Panc1 (cell line): ENCODE measurements around the gene TMEM256. TPM values are rescaled to one million over a fixed set of nuclear protein-coding genes. Genes with fewer than 3 reads are reported as not detected.

Source experiments
- ATAC-seq: fragments of 200-7000 bp; cut with Tn5 transposase; 2 replicates; pipeline ENCODE4 v1.9.1; 2020; ENCODE audit warnings: mild to moderate bottlenecking, moderate library complexity
- BruUV-seq: library from RNA; stranded (reverse); fragments of 400-500 nt; replicated peaks from 2 replicates; lab custom pipeline; 2021; lab: Mats Ljungman, UMichigan
- CTCF ChIA-PET: fragments of 300-600 bp; sonication (Branson Sonifier 250); formaldehyde crosslinking; loops from one replicate; lab custom pipeline; 2022; ENCODE audit warnings: antibody characterized with exemption; lab: Charles Lee
- POLR2A ChIA-PET: fragments of 300-600 bp; sonication (Branson Sonifier 250); formaldehyde crosslinking; loops from one replicate; lab custom pipeline; 2022; ENCODE audit warnings: antibody characterized with exemption; lab: Charles Lee
- DNase-seq: peaks from one replicate; pipeline ENCODE4 v3.0.0-alpha.2; 2010; ENCODE audit warnings: low read depth, low spot score
- H3K27ac ChIP-seq: 2 replicates; pipeline ENCODE4 v1.5.1; 2011; ENCODE audit warnings: mild to moderate bottlenecking, low read length, inconsistent platforms
- H3K27me3 ChIP-seq: fragments of 200-500 bp; sonication (Bioruptor generic); 2 replicates; pipeline ENCODE4 v1.6.0; 2014; ENCODE audit warnings: low read length, inconsistent platforms; ENCODE audit not compliant: control insufficient read depth, insufficient read depth
- H3K36me3 ChIP-seq: fragments of 200-500 bp; sonication (Bioruptor generic); 2 replicates; pipeline ENCODE4 v1.5.1; 2014; ENCODE audit warnings: inconsistent platforms, mild to moderate bottlenecking, low read length, moderate library complexity; ENCODE audit not compliant: control insufficient read depth, insufficient read depth
- H3K4me1 ChIP-seq: 2 replicates; pipeline ENCODE4 v1.5.1; 2011; ENCODE audit warnings: inconsistent platforms, mild to moderate bottlenecking, low read length, moderate library complexity; ENCODE audit not compliant: control insufficient read depth, insufficient read depth
- H3K4me3 ChIP-seq, 2 experiments: 2 replicates each; pipeline ENCODE4 v1.5.1; 2011 to 2012; ENCODE audit warnings: low read depth in 2 of 2, low read length in 2 of 2, mild to moderate bottlenecking in 2 of 2, inconsistent platforms in 1 of 2, moderate library complexity in 1 of 2
- H3K9me3 ChIP-seq: fragments of 200-500 bp; sonication (Bioruptor generic); 2 replicates; pipeline ENCODE4 v1.5.1; 2014; ENCODE audit warnings: low read depth, mild to moderate bottlenecking, inconsistent platforms, low read length, moderate library complexity; ENCODE audit not compliant: control insufficient read depth, insufficient read depth
- POLR2AphosphoS5 ChIP-seq: IDR thresholded peaks from 2 replicates; pipeline ENCODE4 v1.6.1; 2012; ENCODE audit warnings: mild to moderate bottlenecking, low read depth, low read length, moderate library complexity
- REST ChIP-seq, 2 experiments: IDR thresholded peaks; 2 replicates each; pipeline ENCODE4 v1.6.1; 2011 to 2012; ENCODE audit warnings: low read depth in 2 of 2, control low read depth in 1 of 2, low read length in 1 of 2, mild to moderate bottlenecking in 1 of 2, moderate library complexity in 1 of 2; ENCODE audit not compliant: insufficient read depth in 1 of 2
- SIN3A ChIP-seq: IDR thresholded peaks from 2 replicates; pipeline ENCODE4 v1.6.1; 2012; ENCODE audit warnings: low read depth, mild to moderate bottlenecking, low read length, moderate library complexity, borderline replicate concordance; ENCODE audit not compliant: insufficient read depth
- TCF7L2 ChIP-seq: IDR thresholded peaks from 2 replicates; pipeline ENCODE4 v1.6.1; 2011; ENCODE audit warnings: mild to moderate bottlenecking, low read depth, low read length, inconsistent platforms
- in situ Hi-C: cut with HindIII; loops from 2 replicates; pipeline ENCODE4 v1.10.0; 2016; ENCODE audit warnings: low sequenced_read_pairs, low pct_unique_long_range_greater_than_20kb
- intact Hi-C: fragments of 100-400 bp; cut with micrococcal nuclease; formaldehyde crosslinking; loops from one replicate; pipeline ENCODE4 v1.10.0; 2022; ENCODE audit not compliant: unreplicated experiment
- total RNA-seq: library from RNA; stranded (reverse); gene quantifications from one replicate; pipeline ENCODE4 v1.2.1, GENCODE V29; 2021; ENCODE audit not compliant: unreplicated experiment
- TF ChIP-seq, protein P1 (sequence below): fragments of 450-650 bp; IDR thresholded peaks from 2 replicates; pipeline ENCODE4 v1.5.1; 2017; ENCODE audit warnings: mild to moderate bottlenecking

The TMEM256 gene
- total RNA-seq, 1 experiment from 2014 or later, result 35.8 TPM

GRCh38 chr17:7431231-7431630 lies 27.3 kb upstream of the TMEM256 start:
- ATAC-seq (no peak), DNase-seq (no peak)
- H3K4me1 ChIP-seq, result no peaks in the 10 kb centered on the region
- H3K9me3 ChIP-seq, result no peaks in the 10 kb centered on the region
- H3K27ac ChIP-seq, result no peak overlapping the region
- in situ Hi-C loops, result no loop called here
- BruUV-seq, result no TSS peak
- POLR2A ChIA-PET, result no interaction called here
- no peaks in the 10 kb centered on the region for H3K36me3 ChIP-seq
- H3K27me3 ChIP-seq, result no peaks in the 10 kb centered on the region
- intact Hi-C loops, result loop anchor here (10.0 kb wide), 1 partner anchor 76 kb away; the partner anchor contains the start of genes KCTD11 and TMEM95
- TF ChIP-seq POLR2AphosphoS5 (no peak), TCF7L2 (no peak), REST (IDR thresholded peaks at IDR 0.05; ENCODE audit: insufficient read depth in 1 of 2, low read depth in 2 of 2, low read length in 1 of 2) (no peak), SIN3A (no peak)
- TF ChIP-seq, protein P1, sequence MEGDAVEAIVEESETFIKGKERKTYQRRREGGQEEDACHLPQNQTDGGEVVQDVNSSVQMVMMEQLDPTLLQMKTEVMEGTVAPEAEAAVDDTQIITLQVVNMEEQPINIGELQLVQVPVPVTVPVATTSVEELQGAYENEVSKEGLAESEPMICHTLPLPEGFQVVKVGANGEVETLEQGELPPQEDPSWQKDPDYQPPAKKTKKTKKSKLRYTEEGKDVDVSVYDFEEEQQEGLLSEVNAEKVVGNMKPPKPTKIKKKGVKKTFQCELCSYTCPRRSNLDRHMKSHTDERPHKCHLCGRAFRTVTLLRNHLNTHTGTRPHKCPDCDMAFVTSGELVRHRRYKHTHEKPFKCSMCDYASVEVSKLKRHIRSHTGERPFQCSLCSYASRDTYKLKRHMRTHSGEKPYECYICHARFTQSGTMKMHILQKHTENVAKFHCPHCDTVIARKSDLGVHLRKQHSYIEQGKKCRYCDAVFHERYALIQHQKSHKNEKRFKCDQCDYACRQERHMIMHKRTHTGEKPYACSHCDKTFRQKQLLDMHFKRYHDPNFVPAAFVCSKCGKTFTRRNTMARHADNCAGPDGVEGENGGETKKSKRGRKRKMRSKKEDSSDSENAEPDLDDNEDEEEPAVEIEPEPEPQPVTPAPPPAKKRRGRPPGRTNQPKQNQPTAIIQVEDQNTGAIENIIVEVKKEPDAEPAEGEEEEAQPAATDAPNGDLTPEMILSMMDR, result no peak
- CTCF ChIA-PET, result interaction anchor here (0.7 kb wide), 1 partner anchor 14 kb away, joined by 3 read pairs; no protein-coding TSS in a partner anchor
- no peak overlapping the region for H3K4me3 ChIP-seq

GRCh38 chr17:7429722-7430121 lies 25.8 kb upstream of the TMEM256 start:
- Histone ChIP-seq H3K9me3 (no peaks in the 10 kb centered on the region), H3K27me3 (no peaks in the 10 kb centered on the region), H3K4me1 (no peaks in the 10 kb centered on the region), H3K27ac (no peak overlapping the region), H3K36me3 (no peaks in the 10 kb centered on the region), H3K4me3 (no peak overlapping the region)
- in situ Hi-C loops, result no loop called here
- no peak for TF ChIP-seq REST (IDR thresholded peaks at IDR 0.05; ENCODE audit: insufficient read depth in 1 of 2, low read depth in 2 of 2, low read length in 1 of 2)
- no peak for TF ChIP-seq POLR2AphosphoS5
- no peak for TF ChIP-seq TCF7L2
- no peak for TF ChIP-seq SIN3A
- TF ChIP-seq, protein P1, result no peak
- ChIA-PET CTCF (no interaction called here), POLR2A (no interaction called here)
- DNase-seq, result no peak
- ATAC-seq, result no peak
- BruUV-seq, result no TSS peak
- intact Hi-C loops, result loop anchor here (10.0 kb wide), 1 partner anchor 75 kb away; the partner anchor contains the start of genes KCTD11 and TMEM95
